Ascending aorta (tissue), 2 donors: ENCODE data around the gene VSX1. TPM values are rescaled to one million over a fixed set of nuclear protein-coding genes. Genes with fewer than 3 reads are reported as not detected.

Experiments
- DNase-seq, 2 donors: peaks; one replicate each; pipeline ENCODE4 v3.0.0-alpha.2; 2019; ENCODE audit warnings: low spot score in 2 of 2
- H3K27ac ChIP-seq, 2 donors: fragments of 200-600 bp; sonication (generic); one replicate each; pipeline ENCODE4 v1.5.1; 2016 to 2017; ENCODE audit warnings: mild to moderate bottlenecking in 1 of 2
- H3K27me3 ChIP-seq: fragments of 200-600 bp; sonication (generic); one replicate; pipeline ENCODE4 v1.5.1; 2017
- H3K36me3 ChIP-seq, 2 donors: fragments of 200-600 bp; sonication (generic); one replicate each; pipeline ENCODE4 v1.5.1; 2016
- H3K4me1 ChIP-seq, 2 donors: fragments of 200-600 bp; sonication (generic); one replicate each; pipeline ENCODE4 v1.5.1; 2016 to 2017; ENCODE audit warnings: mild to moderate bottlenecking in 1 of 2
- H3K4me3 ChIP-seq, 2 donors: fragments of 200-600 bp; sonication (generic); one replicate each; pipeline ENCODE4 v1.5.1; 2016 to 2017; ENCODE audit warnings: mild to moderate bottlenecking in 1 of 2
- H3K9me3 ChIP-seq, 2 donors: fragments of 200-600 bp; sonication (generic); one replicate each; pipeline ENCODE4 v1.5.1; 2016
- intact Hi-C: fragments of 100-400 bp; cut with DNase I; formaldehyde crosslinking; loops from one replicate; pipeline ENCODE4 v1.15.1; 2023
- total RNA-seq: library from RNA; depleted of rRNA; stranded (reverse); fragments of >200 nt; gene quantifications from one replicate; pipeline ENCODE4 v1.1.0, GENCODE V29; 2016
- TF ChIP-seq, protein P1 (sequence below), 3 experiments: fragments of 200-600 bp in 2 of 3; fragments of 450-650 bp in 1 of 3; sonication (generic) in 2 of 3; IDR thresholded peaks; one replicate each; pipeline ENCODE4 v1.5.1; 2016 to 2019; ENCODE audit warnings: antibody characterized with exemption in 3 of 3, mild to moderate bottlenecking in 1 of 3, moderate library complexity in 1 of 3

Gene VSX1
- total RNA-seq, 1 donor from 2014 or later: not detected

DNA sequence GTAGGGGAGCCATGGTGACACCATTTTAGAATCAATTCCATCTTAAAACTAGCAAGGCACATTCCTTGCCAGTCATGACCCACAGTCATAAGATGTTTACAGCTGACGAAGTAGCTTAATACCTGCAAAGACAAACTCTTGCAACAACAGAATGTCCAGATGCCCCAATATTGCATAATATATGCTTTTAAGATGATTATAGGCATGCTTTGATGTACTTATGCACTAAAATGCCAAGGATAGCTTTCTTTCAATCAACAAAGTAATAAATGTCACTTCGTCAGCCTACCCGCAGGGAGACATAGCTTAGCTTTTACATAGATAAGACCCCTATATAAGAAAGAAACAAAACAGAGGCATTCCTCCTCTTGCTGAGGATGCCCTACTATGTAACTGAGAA lies 50.7 kb downstream of the VSX1 start:
- Histone ChIP-seq H3K27ac (no peak overlapping the region), H3K36me3 (peaks cover 0 to 24% of the 10 kb centered on the region in 2 donors), H3K4me1 (peaks cover 4 to 27% of the 10 kb centered on the region in 2 donors), H3K27me3 (no peaks in the 10 kb centered on the region), H3K9me3 (no peaks in the 10 kb centered on the region), H3K4me3 (no peak overlapping the region)
- intact Hi-C loops: loop anchor here (5.0 kb wide), 1 partner anchor 34 kb away; no protein-coding TSS in a partner anchor
- no peak for DNase-seq
- TF ChIP-seq, protein P1, sequence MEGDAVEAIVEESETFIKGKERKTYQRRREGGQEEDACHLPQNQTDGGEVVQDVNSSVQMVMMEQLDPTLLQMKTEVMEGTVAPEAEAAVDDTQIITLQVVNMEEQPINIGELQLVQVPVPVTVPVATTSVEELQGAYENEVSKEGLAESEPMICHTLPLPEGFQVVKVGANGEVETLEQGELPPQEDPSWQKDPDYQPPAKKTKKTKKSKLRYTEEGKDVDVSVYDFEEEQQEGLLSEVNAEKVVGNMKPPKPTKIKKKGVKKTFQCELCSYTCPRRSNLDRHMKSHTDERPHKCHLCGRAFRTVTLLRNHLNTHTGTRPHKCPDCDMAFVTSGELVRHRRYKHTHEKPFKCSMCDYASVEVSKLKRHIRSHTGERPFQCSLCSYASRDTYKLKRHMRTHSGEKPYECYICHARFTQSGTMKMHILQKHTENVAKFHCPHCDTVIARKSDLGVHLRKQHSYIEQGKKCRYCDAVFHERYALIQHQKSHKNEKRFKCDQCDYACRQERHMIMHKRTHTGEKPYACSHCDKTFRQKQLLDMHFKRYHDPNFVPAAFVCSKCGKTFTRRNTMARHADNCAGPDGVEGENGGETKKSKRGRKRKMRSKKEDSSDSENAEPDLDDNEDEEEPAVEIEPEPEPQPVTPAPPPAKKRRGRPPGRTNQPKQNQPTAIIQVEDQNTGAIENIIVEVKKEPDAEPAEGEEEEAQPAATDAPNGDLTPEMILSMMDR (IDR thresholded peaks at IDR 0.05): no peak

DNA sequence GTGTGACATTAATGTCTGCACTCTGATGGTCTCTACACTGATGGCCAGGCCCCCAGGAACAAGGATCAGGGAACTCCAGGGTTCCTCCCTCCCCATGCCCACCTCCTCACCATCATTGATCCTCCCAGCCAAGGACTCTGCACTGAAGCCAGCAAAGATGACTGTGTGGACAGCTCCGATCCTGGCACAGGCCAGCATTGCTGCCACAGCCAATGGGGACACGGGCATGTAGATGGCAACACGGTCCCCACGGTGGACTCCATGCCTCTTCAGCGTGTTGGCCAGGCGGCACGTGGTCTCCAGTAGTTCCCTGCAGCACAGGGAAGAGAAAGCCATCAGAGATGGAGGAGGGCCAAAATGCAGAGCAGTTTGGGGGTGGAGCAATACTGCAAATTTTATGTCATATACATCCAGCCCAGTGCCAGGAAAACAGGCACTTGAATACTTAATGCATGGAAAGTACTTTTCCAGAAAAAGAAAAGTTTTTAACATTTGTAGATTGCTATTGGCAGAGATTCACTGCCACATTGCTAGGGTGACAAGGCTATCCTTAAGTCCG lies 51.2 kb downstream of the VSX1 start:
- H3K9me3 ChIP-seq: no peaks in the 10 kb centered on the region
- H3K4me3 ChIP-seq: no peak overlapping the region
- DNase-seq: no peak
- H3K27ac ChIP-seq: no peak overlapping the region
- TF ChIP-seq, protein P1 (IDR thresholded peaks at IDR 0.05): no peak
- H3K4me1 ChIP-seq: peaks cover 0 to 22% of the 10 kb centered on the region in 2 donors
- H3K36me3 ChIP-seq: peaks cover 0 to 24% of the 10 kb centered on the region in 2 donors
- H3K27me3 ChIP-seq: no peaks in the 10 kb centered on the region
- intact Hi-C loops: loop anchor here (5.0 kb wide), 1 partner anchor 33 kb away; no protein-coding TSS in a partner anchor

DNA sequence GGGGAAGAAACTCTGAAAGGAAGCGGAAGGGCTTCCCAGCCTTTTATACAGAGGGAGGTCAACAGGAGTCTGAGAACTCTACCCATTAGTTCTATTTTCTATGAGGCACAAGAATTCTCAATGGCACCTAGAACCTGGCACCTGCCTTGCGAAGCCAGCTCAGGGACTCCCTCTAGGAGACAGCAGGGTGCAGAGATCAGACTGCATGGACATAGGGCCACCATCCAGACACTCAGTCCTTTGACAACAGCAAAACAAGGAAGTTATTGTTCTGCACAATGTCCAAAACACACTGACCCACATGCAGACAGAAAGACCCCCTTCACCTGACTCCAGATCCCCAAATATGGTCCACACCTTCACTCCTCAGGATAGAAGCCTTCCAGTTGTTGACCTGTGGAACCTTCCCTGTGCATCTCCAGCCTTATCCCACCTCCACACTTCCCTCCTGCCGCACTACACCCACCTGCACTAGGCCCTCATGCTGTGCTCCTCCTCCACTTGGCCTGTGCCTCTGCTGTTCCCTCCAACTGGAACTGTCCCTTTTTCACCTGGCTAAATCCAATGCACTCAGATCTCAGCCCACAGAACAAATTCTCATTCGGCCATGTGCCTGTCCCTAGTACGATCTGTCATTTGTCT lies 51.8 kb downstream of the VSX1 start:
- no peak for DNase-seq
- peaks cover 0 to 24% of the 10 kb centered on the region in 2 donors for H3K36me3 ChIP-seq
- no peak overlapping the region for H3K4me3 ChIP-seq
- no peak overlapping the region for H3K27ac ChIP-seq
- TF ChIP-seq, protein P1 (IDR thresholded peaks at IDR 0.05): no peak
- no peaks in the 10 kb centered on the region for H3K27me3 ChIP-seq
- no peaks in the 10 kb centered on the region for H3K9me3 ChIP-seq
- peaks cover 0 to 17% of the 10 kb centered on the region in 2 donors for H3K4me1 ChIP-seq
- intact Hi-C loops: loop anchor here (5.0 kb wide), 1 partner anchor 33 kb away; no protein-coding TSS in a partner anchor

DNA sequence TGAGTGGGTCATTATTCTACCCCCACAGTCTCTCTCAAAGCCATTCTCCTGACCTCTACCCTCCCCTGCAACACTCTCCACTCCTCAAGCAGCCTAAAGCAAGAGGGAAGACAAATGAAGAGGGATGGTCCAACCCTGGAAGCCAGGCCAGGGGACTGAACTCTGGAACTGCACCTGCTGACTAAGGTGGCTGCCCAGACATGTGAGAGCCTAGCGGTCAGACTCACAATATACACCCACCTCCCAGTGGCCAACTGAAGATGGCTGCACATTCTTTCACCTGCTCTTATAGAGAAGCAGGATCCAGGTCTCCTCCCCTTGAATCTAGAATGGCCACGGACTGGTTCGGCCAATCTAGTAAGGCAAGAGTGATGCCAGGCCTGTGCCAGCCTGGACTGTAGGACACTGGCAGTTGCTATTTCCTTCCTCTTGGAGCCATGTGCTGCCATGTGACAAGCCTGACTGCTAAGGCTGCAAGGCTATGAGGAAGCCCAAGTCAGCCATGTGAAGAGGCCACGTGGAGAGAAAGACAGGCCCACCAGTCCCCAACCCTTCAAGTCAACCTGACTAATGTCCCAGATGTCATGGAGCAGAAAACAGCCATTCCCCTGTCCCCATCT lies 55.8 kb downstream of the VSX1 start:
- peak in 1 of 2 donors; percentile 56 for DNase-seq
- H3K4me1 ChIP-seq: no peaks in the 10 kb centered on the region

More for the DNA sequence above, 55.8 kb downstream of the VSX1 start:
- Histone ChIP-seq H3K4me3 (no peak overlapping the region), H3K27ac (no peak overlapping the region), H3K27me3 (no peaks in the 10 kb centered on the region), H3K9me3 (no peaks in the 10 kb centered on the region), H3K36me3 (peaks cover 5 to 24% of the 10 kb centered on the region in 2 donors)
- TF ChIP-seq, protein P1 (IDR thresholded peaks at IDR 0.05): no peak
- intact Hi-C loops: no loop called here

Other genes with a start within 250 kb of the VSX1 start
- not detected for gene CST7, start 132.9 kb downstream of the VSX1 start, total RNA-seq
- 44.8 TPM for gene APMAP, start 89.4 kb downstream of the VSX1 start, total RNA-seq
- 19.5 TPM for gene ACSS1, start 24.0 kb downstream of the VSX1 start, total RNA-seq
- gene ENTPD6, start 113.6 kb upstream of the VSX1 start, total RNA-seq: 66.5 TPM
- 125 TPM for gene PYGB, start 165.9 kb upstream of the VSX1 start, total RNA-seq